Neuronal stem cell (in vitro differentiated cells): ENCODE measurements around the gene ZNRD2.

ENCODE experiments used
- DNase-seq: peaks from one replicate; pipeline ENCODE4 v3.0.0-alpha.2; 2013; ENCODE audit warnings: low spot score
- H2AFZ ChIP-seq: one replicate; pipeline ENCODE4 v1.6.1; 2013; ENCODE audit warnings: mild to moderate bottlenecking, low read length, inconsistent platforms
- H2AK5ac ChIP-seq: 2 replicates; pipeline ENCODE4 v1.6.1; 2013; ENCODE audit warnings: low read depth, mild to moderate bottlenecking, inconsistent platforms, low read length, moderate library complexity, mixed read lengths
- H2BK120ac ChIP-seq: 2 replicates; pipeline ENCODE4 v1.6.1; 2013; ENCODE audit warnings: low read depth, mild to moderate bottlenecking, inconsistent platforms, low read length, moderate library complexity, mixed read lengths
- H2BK12ac ChIP-seq: one replicate; pipeline ENCODE4 v1.6.1; 2013; ENCODE audit warnings: low read length, inconsistent platforms
- H2BK15ac ChIP-seq: 2 replicates; pipeline ENCODE4 v1.6.1; 2013; ENCODE audit warnings: mild to moderate bottlenecking, low read length, inconsistent platforms, mixed read lengths
- H2BK5ac ChIP-seq: one replicate; pipeline ENCODE4 v1.6.1; 2013; ENCODE audit warnings: inconsistent platforms, mild to moderate bottlenecking, low read length, moderate library complexity
- H3K14ac ChIP-seq: one replicate; pipeline ENCODE4 v1.6.1; 2013; ENCODE audit warnings: low read length, inconsistent platforms
- H3K18ac ChIP-seq: 2 replicates; pipeline ENCODE4 v1.6.1; 2013; ENCODE audit warnings: low read length, inconsistent platforms
- H3K23ac ChIP-seq: 2 replicates; pipeline ENCODE4 v1.6.1; 2013; ENCODE audit warnings: low read depth, mild to moderate bottlenecking, mixed read lengths, low read length, inconsistent platforms; ENCODE audit not compliant: poor library complexity
- H3K27ac ChIP-seq: replicated peaks from 3 replicates; pipeline ENCODE4 v1.5.1; 2013; ENCODE audit warnings: low read length, inconsistent platforms
- H3K27me3 ChIP-seq, 3 experiments: 2 replicates each; pipeline ENCODE4 v1.6.1; 2013; ENCODE audit warnings: low read length in 3 of 3, mild to moderate bottlenecking in 2 of 3, inconsistent platforms in 1 of 3, low read depth in 1 of 3, mixed read lengths in 1 of 3, moderate library complexity in 1 of 3; ENCODE audit not compliant: control insufficient read depth in 3 of 3, insufficient read depth in 3 of 3
- H3K36me3 ChIP-seq, 2 donors: replicated peaks in 1 of 2; 2 replicates each; pipeline ENCODE4 v1.6.1; 2013; ENCODE audit warnings: low read length in 2 of 2; ENCODE audit not compliant: control insufficient read depth in 2 of 2, insufficient read depth in 2 of 2
- H3K4ac ChIP-seq: 2 replicates; pipeline ENCODE4 v1.6.1; 2013; ENCODE audit warnings: inconsistent platforms, mild to moderate bottlenecking, low read length, moderate library complexity
- H3K4me1 ChIP-seq, 2 donors: 1 replicate in 1 of 2; 2 replicates in 1 of 2; pipeline ENCODE4 v1.6.1; 2013; ENCODE audit warnings: low read length in 2 of 2, low read depth in 1 of 2; ENCODE audit not compliant: control insufficient read depth in 2 of 2, insufficient read depth in 1 of 2
- H3K4me2 ChIP-seq: one replicate; pipeline ENCODE4 v1.6.1; 2013; ENCODE audit warnings: mild to moderate bottlenecking, low read length, inconsistent platforms; ENCODE audit not compliant: insufficient read depth, poor library complexity, severe bottlenecking
- H3K4me3 ChIP-seq, 2 donors: 2 replicates each; pipeline ENCODE4 v1.5.1; 2013; ENCODE audit warnings: low read length in 2 of 2, mild to moderate bottlenecking in 2 of 2, inconsistent platforms in 1 of 2, moderate library complexity in 1 of 2
- H3K79me1 ChIP-seq: one replicate; pipeline ENCODE4 v1.6.1; 2013; ENCODE audit warnings: low read depth, mild to moderate bottlenecking, inconsistent platforms, low read length, moderate library complexity
- H3K9ac ChIP-seq: one replicate; pipeline ENCODE4 v1.6.1; 2013; ENCODE audit warnings: mild to moderate bottlenecking, low read depth, low read length, inconsistent platforms; ENCODE audit not compliant: poor library complexity
- H3K9me3 ChIP-seq, 2 donors: replicated peaks in 1 of 2; 2 replicates each; pipeline versions ENCODE3 to v1.6.1; 2013; ENCODE audit warnings: low read length in 2 of 2, mild to moderate bottlenecking in 2 of 2, inconsistent platforms in 1 of 2, low read depth in 1 of 2, mixed read lengths in 1 of 2, moderate library complexity in 1 of 2; ENCODE audit not compliant: control insufficient read depth in 2 of 2, insufficient read depth in 1 of 2
- H4K8ac ChIP-seq: one replicate; pipeline ENCODE4 v1.6.1; 2013; ENCODE audit warnings: low read depth, mild to moderate bottlenecking, inconsistent platforms, low read length, moderate library complexity
- H4K91ac ChIP-seq: one replicate; pipeline ENCODE4 v1.6.1; 2013; ENCODE audit warnings: low read length, low read depth, mild to moderate bottlenecking, inconsistent platforms; ENCODE audit not compliant: poor library complexity
- WGBS, 2 donors: extraction: QIAGEN DNeasy Blood & Tissue Kit; methylation state at CpG; one replicate each; pipeline ENCODE4 v1.1.7; 2013; ENCODE audit warnings: missing lambda C conversion rate in 2 of 2, mixed read lengths in 1 of 2; ENCODE audit not compliant: insufficient read length in 2 of 2, insufficient replicate concordance in 1 of 2; ENCODE audit errors: extremely low coverage in 2 of 2; 5-methylcytosine and 5-hydroxymethylcytosine counted together

The ZNRD2 gene

DNA sequence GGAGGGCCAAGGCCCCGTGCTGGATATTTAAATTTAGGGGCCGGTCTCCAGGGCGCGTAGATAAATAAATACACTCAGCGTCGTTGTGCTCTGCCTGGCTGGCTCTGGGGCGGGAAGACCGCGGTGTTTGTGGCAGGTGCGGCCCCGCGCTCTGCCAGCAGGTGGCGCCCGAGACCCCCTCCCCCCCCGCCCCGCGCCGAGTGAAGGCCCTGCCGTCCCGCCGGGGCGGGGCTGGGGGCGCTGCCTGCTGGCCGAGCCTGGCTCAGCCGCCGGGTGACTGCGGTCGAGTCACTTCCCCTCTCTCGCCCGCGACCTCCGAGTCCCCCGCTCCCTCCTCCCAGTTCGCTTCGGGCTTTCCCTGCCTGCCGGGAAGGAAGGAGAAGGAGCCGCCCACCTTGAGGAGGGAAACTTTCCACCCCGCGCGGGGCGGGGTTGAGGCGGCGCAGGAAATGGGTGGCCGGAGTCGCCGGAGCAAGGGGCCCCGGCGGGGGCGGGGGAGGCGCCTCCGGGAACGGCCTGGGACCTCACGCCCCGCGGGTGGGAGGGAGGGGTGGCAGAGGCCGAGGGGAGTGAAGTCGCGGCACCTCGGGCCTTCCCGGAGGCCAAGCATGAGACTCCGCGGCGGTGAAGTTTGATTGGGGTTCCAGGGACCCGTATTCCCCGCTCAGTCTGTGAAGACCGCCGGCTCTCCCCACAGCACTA is 4.0 kb downstream of the ZNRD2 start:
- peak overlapping the region; percentile 47 for H3K23ac ChIP-seq
- H3K4ac ChIP-seq, result no peak overlapping the region
- H3K9ac ChIP-seq, result no peak overlapping the region
- H3K14ac ChIP-seq, result no peak overlapping the region
- peaks cover 7% of the 10 kb centered on the region for H3K79me1 ChIP-seq
- peak; percentile 80 for DNase-seq
- H4K91ac ChIP-seq, result peak overlapping the region; percentile 76
- H2BK15ac ChIP-seq, result peak overlapping the region; percentile 26
- H3K9me3 ChIP-seq, result no peaks in the 10 kb centered on the region
- peaks cover 33 to 45% of the 10 kb centered on the region in 2 donors for H3K4me1 ChIP-seq
- H2BK12ac ChIP-seq, result no peak overlapping the region
- no peak overlapping the region for H2BK120ac ChIP-seq
- H3K4me3 ChIP-seq, result peak overlapping the region; percentile 73 to 80
- no peak overlapping the region for H4K8ac ChIP-seq
- H3K18ac ChIP-seq, result peak overlapping the region; percentile 53
- H2AK5ac ChIP-seq, result no peak overlapping the region
- no peak overlapping the region for H3K27ac ChIP-seq
- peaks cover 0 to 25% (median 3%) of the 10 kb centered on the region in 3 experiments for H3K27me3 ChIP-seq
- peak overlapping the region; percentile 75 for H3K4me2 ChIP-seq
- peak overlapping the region; percentile 79 for H2BK5ac ChIP-seq
- no peak overlapping the region for H2AFZ ChIP-seq
- no CpG with 5 or more reads among the region's 67 CpGs for WGBS, 2 donors
- peaks cover 4 to 16% of the 10 kb centered on the region in 2 donors for H3K36me3 ChIP-seq

DNA sequence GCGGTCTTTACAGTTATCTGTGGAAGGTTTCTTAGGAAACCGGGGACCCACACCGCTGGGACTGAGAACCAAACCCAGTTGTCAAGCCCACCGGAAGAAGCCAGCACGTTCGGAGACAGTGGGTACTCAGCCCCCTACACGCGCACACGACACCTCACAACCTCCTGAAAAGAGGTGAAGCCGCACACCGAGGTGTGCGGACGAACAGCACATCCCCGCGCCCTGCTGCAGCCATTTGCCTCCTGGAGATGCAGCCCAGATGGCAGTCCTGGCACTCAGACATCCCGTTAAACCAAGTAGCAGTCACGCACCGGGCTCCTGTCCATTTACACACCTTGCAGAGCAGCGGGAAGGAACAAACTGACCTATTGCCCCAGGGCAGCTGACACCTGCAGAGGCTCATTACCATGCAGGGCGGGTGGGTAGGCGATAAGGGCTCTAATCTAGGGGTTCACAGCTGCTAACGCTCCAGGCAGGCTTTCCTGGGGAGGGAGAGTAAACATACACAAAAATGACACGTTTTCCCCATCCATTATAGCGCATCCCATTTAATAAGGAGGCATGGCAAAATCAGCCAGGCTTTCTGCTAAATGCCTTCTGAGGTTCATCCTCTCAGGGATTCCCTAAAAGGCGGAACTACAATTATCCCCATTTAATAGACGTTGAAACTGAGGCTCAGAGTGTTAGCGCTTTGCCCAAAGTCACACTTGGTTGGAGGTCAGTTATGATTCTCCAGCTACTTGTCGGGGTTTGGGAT is 4.7 kb downstream of the ZNRD2 start:
- Histone ChIP-seq H2AK5ac (peak overlapping the region; percentile 27), H3K79me1 (peaks cover 7% of the 10 kb centered on the region), H2BK5ac (no peak overlapping the region), H3K27ac (no peak overlapping the region), H4K8ac (no peak overlapping the region), H4K91ac (no peak overlapping the region), H3K4me1 (peaks cover 31 to 44% of the 10 kb centered on the region in 2 donors), H3K9ac (peak overlapping the region; percentile 80), H2BK15ac (no peak overlapping the region), H2BK120ac (no peak overlapping the region), H3K4me3 (peak overlapping the region in 1 of 2 donors; percentile 51), H3K23ac (peak overlapping the region; percentile 43), H3K4me2 (peak overlapping the region; percentile 57), H3K18ac (peak overlapping the region; percentile 72), H3K14ac (no peak overlapping the region), H3K9me3 (no peaks in the 10 kb centered on the region), H2BK12ac (no peak overlapping the region), H3K4ac (no peak overlapping the region), H3K27me3 (peaks cover 0 to 25% (median 3%) of the 10 kb centered on the region in 3 experiments), H2AFZ (no peak overlapping the region), H3K36me3 (peaks cover 4 to 16% of the 10 kb centered on the region in 2 donors)
- DNase-seq, result no peak
- no CpG with 5 or more reads among the region's 28 CpGs for WGBS, 2 donors

DNA sequence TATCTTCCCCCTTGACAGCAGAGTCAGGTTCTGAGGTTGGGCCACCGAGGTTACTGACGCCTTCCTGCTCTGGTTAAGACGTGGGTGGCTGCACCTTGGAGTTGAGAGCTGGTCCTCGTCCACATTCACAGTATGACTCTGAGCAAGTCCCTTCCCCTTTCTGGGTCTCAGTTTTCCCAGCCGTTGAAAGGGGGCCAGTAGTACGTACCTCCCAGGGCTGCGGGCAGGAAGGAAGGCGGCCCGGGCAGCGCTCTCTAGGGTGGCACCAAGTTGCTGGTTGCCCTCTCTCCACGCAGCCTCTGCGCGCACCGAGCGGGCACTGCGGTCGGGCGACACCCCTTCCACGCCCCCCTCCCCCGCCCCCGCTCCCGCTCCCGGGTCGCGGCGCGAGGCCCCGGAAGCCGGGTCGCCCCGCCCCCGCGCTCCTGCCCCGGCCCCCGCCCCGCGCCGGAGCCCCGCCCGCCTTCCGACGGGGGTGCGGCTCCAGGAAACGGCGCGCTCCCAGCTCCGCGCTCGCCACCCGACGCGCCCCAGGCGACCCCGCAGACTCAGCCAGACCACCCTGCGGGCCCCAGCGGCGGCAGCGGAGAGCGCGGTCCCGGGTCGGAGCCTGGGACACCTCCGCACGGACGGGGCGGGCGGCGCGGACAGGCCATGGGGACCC is 5.4 kb downstream of the ZNRD2 start, which contains the start of gene EHBP1L1:
Gene EHBP1L1, plus strand, starts transcription at position 486 of the 664 bp plus-strand sequence. CDS start 250 bp downstream, outside the sequence.
- no peak within 1 kb of the TSS for H3K14ac ChIP-seq
- no peak within 1 kb of the TSS for H2AFZ ChIP-seq
- no peak within 1 kb of the TSS for H2BK5ac ChIP-seq
- H3K9me3 ChIP-seq, result no peaks in the 10 kb centered on the region
- peak within 1 kb of the TSS; percentile 80 for H2BK15ac ChIP-seq
- H2AK5ac ChIP-seq, result peak within 1 kb of the TSS; percentile 92
- peaks cover 0 to 25% (median 3%) of the 10 kb centered on the region in 3 experiments for H3K27me3 ChIP-seq
- H3K23ac ChIP-seq, result peak within 1 kb of the TSS; percentile 77
- no peak within 1 kb of the TSS for H4K91ac ChIP-seq
- H4K8ac ChIP-seq, result peak within 1 kb of the TSS; percentile 53
- no peak within 1 kb of the TSS for H2BK120ac ChIP-seq
- peak within 1 kb of the TSS; percentile 95 for H3K18ac ChIP-seq
- no peak within 1 kb of the TSS for H3K27ac ChIP-seq
- DNase-seq, result no peak
- H3K4me1 ChIP-seq, result peaks cover 31 to 43% of the 10 kb centered on the region in 2 donors
- WGBS, 2 donors, result no CpG with 5 or more reads among the region's 69 CpGs
- no peak within 1 kb of the TSS for H3K4ac ChIP-seq
- H3K4me2 ChIP-seq, result peak within 1 kb of the TSS; percentile 60
- peak within 1 kb of the TSS in 1 of 2 donors; percentile 80 for H3K4me3 ChIP-seq
- H3K79me1 ChIP-seq, result peaks cover 7% of the 10 kb centered on the region
- H2BK12ac ChIP-seq, result peak within 1 kb of the TSS; percentile 35
- peaks cover 4 to 16% of the 10 kb centered on the region in 2 donors for H3K36me3 ChIP-seq
- peak within 1 kb of the TSS; percentile 90 for H3K9ac ChIP-seq
